HG02884 (cell line): ENCODE results near the gene ANKRD35.

ENCODE experiments used
- ATAC-seq: cut with Tn5 transposase; IDR thresholded peaks from one replicate; pipeline ENCODE4 v1.9.1; 2021; ENCODE audit warnings: mild to moderate bottlenecking, moderate library complexity; ENCODE audit not compliant: unreplicated experiment

Gene ANKRD35

DNA sequence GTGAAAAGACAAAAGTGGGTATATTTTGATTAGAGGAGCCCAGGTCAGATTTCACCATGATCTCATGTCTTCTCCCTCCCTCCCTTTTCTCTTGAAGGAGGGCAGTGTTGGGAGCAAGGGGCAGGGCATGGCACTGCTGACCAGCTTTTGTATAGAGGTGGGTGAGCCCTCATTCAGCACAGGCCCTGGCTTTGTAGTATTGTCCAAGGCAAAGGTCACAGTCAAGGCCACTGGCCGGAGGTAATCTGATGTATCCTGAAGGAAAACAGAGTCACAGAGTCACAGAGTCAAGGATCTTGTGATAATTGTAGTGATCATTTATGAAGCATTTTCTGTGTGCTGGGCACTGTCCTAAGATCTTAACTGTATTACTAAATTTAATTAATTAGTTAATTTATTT lies 12.3 kb upstream of the ANKRD35 start:
- ATAC-seq = no peak

DNA sequence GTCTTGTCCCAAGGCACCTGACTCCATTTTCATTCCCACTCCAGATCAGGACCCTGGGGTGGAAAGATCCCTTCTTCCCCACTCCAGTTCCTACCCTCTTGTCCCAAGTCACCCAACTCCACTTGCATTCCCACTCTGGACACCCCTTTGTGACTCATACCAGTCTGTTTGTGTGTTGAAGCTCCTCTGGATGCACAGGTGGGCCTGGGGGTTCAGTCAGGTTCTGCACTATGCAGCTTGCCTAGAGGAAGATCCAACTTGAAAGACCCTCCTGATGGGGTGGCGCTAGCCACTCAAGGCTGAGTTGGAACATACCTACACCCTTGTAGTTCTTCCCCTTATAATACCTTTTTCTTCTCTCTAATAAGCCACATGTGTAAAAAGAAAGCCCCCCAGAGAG lies 9.8 kb upstream of the ANKRD35 start:
- no peak for ATAC-seq

DNA sequence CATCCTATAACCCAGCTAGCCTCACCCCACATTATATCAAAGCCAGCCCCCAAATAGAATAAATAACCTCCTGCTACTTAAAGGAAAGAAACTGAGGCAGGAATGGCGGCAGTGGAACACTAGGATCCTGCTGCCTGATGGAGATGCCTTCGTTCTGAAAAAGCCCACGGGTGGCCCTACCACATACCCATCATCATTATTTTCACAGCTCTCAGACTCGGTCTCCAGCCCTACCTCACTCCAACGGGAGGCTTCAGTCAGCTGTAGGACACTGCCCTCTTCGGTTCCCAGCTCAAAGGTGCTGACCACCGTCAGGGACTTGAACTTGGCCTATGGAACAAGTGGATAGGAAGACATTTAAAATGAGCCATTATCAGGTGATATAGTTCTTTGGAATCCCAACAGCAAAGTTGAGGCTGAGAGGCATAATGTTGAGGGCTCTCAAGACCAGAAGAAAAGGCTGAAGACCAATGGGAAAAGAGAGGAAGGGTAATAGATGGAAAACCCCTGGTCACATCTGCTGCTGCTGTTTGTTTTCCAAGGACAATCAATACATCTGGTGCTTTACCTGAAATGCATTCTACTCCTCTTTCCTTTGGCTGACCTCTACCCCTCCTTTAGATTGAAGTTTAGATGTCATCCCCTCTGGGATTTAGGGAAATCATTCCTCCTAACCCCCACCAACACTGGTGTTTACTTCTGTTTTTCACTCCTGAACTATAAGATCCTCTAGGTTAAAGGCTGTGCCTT lies 7.8 kb upstream of the ANKRD35 start:
- no peak for ATAC-seq

DNA sequence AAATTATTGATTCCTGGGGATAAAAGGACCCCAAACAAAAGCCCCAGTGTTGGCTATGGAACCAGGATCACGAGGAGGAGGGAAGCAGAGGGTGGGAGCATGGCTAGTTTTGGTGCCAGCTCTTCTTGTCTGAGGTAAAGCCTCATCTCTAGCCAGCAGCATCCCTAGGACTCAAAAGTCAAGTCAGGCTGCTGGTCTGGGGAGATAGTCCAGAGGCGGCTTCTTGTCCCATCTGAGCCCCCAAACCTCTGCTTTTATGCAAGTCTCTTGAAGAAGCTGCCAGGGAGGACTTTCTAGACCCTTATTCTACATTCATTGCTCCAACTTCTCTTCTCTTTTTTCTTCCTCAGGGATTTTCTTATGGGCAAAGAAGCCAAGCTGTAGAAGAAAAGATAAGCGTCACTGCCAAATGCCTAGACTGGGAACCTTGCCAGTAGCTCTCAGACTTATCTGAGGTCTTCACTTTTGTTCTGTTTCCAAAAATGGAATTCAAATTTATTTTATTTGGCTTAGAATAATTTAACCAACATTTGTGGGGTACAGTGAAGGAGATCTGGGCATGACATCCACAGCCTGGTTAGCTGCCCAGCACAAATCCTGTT lies 6.9 kb upstream of the ANKRD35 start:
- ATAC-seq = no peak

DNA sequence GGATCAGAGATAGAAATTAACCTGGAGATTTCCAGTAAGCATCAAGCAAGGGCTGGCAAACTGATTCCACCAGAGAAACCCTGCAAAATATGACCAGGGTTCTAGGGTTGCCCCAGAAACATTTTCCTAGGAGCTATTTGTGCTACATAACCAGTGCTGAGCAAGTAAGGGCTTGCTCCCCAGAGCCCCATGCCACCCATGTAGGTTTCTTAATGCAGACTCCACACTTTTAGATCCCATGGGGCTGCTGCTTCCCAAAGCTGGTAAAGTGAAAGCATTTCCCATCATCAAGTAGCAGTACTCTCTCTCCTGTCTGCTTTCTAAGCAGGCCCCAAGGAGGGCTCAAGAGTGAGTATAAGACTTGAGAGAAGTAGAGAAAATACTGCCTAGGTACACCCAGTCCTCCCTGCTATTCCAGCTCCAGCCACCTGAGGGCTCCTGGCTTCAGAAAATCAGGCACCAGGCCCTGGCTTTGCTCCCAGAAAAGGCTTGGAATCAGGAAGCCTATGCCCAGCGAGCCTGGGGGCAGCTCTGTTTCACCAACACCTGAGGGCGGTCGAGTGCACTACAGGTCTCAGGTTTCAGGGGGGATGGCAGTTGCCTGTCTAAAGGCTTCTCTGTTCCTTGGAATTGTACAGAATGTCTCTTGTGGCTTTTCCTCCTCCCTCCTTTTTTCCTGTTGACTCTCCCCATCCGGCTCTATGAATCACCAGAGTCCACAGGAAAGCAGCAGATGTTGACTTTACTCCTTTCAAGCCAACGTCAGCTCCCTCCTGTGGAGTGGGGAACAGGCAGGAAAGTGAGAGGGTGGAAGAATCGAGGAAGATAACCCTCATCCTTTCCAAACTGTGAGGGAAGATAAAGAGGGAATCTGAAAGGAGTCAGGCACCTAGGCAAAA lies 6.2 kb upstream of the ANKRD35 start:
- ATAC-seq = no peak

DNA sequence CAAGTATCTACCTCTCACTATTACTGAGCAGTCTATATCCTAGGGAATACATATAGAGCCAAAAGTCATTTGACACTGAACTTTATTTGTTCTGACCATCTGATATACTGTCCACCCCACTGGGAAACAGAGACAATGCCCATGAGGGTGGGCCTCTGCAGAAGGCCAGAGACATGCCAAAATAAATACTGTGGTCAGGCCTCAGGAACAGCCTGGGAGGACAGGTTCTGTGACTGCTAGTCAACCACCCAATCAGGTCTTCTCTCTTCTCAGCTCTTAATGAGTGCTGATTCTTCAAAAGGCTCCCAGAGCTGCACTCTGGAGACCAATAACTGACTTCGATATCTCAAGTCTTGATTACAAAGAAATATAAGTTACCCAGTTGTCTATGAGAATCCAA lies 5.5 kb upstream of the ANKRD35 start:
- no peak for ATAC-seq

DNA sequence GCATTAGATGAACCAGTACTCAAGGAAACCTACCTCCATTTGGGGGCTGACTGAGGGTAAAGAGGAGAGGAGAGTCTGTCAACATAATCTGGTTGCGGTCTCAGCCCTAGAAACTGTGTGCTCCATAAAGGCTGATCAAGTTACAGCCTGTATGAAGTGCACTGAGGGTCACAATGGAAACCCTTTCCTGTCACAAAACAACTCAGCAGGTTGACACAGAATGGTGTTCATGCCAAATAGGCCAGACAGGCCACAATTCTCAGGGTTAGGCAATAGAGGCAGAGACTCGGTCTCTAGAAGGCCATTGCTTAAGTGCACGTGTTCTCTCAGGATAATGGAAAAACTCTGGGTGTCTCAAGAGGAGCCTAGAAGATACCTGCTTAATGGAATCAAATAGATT lies 4.1 kb upstream of the ANKRD35 start:
- ATAC-seq = no peak

DNA sequence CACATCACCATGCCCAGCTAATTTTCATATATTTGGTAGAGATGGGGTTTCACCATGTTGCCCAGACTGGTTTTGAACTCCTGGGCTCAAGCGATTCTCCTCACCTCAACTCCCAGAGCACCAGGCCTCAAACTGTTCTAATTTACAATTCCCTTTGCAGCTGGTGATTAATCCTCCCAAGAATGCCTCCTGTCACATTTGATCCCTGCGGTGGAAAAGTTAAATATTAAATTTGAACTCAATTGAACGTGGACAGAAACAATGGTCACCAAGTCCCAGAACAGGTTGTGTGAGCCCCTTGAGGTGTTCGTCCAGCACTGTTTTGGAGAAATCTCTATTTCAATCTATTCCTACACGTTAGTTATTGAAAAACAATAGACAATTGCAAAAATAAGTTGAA lies 2.0 kb upstream of the ANKRD35 start:
- ATAC-seq = no peak

DNA sequence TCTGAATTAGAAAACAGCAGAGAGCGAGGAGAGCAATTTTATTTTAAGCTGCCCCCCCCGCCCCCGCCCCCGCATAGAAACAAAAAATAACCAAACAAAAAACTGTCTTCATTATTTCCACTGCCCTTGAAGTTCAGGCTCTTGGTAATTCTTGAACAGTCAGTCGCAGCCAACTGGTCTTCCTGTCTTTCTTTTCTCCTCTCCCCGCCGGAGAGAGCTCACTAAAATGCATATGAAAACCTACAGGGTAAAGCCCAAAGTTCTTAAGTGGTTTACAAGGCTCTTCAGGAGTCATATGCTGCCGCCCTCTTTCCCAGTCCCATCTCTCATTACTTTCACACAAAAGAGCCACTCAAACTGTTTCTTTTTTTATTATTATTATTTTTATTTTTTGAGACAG lies 1.1 kb upstream of the ANKRD35 start:
- no peak for ATAC-seq

DNA sequence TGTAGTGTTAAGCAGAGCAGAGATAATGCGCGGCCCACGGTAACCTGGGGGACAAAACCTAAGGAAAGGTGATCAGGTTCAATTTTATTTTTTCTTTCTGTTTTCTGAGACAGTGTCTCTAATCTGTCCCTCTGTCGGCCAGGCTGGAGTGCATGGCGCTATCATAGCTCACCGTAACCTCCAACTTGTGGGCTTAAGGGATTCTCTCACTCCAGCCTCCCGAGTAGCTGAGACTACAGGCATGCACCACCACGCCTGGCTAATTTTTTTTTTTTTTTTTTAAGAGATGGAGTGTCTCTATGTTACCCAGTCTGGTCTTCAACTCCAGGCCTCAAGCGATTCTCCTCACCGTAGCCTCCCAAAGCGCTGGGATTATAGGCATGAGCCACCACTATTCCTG lies 724 bp upstream of the ANKRD35 start:
- no peak for ATAC-seq

DNA sequence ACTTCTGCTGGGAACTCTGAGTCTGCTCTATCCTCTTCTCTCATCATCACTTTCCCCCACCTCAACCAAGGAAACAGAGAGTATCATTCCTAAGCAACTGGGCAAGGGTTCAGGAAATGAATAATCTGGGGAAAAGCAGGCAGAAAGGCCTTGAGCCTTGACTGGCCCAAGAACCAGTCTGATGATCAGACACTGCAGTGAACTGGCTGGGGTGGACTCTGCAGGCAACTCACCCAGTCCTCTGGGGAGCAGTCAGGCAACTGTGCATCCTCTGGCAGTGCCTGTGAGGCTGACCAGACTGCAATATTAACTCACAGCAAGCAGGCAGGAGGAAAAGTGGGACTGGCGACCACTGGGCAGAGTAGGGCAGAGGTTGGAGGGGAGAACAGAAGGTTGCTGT lies 991 bp downstream of the ANKRD35 start:
- no peak for ATAC-seq

DNA sequence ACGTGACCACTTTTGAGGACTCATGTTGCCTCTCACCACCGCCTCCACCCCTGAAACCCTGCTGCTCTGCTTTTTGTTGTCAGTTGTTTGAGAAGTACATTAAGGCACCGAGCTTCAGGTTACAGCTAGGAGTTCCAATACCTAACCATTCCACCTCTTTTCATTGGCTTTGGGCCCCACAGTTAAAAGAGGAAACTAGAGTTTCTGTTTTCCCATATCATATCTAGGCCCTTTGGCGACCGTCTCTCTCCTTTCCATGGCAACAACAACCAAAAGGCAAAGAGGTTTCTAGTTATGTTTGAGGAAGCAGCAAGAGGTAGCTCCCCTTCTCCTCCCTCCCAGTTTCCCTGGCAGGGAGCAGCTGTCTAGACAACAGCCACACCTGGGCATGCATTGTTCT lies 5.9 kb downstream of the ANKRD35 start:
- ATAC-seq = no peak

DNA sequence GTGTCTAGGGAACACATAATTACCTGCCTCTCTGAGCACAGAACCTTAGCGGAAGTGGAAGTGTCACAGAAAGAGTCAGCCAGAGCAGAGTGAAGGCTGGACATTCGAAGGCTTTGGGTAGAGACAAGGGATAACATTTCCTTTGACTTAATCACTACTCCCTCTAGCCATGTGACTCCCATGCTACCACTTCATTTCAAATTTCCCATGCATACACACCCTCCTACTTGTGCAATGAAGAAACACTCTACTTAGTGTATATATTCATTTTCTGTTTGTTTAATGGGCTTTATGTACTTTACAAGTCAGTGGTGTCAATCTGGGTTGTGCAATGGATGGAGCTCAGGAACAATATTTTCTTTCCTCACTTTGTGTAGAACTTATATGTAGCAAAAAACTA lies 6.9 kb downstream of the ANKRD35 start:
- no peak for ATAC-seq

DNA sequence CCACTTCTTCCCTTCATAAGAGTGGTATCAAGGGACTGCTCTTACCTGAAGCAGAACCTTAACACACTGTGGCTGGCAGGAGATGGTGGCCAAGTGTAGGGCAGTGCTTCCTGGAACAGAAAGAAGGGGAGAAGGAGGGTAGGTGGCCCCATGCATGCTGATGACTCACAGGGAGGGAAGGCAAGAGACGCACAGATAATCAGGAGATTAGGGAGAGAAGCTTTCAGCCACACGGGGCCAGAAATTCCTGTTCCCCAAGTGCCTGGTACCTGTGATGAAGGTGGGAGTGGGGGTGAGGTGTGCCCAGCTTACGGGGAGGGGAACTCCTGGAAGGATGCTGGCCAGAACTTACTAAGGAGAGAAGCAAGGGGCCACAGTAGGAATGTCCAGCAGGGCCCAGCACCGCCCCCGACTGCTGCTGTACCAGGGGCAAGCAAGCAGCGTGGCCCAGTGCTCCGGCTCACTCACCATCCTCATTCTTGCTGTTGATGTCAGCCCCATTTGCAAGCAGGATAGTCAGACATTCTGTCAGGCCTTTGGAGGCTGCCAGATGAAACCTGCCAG lies 7.7 kb downstream of the ANKRD35 start:
- no peak for ATAC-seq

DNA sequence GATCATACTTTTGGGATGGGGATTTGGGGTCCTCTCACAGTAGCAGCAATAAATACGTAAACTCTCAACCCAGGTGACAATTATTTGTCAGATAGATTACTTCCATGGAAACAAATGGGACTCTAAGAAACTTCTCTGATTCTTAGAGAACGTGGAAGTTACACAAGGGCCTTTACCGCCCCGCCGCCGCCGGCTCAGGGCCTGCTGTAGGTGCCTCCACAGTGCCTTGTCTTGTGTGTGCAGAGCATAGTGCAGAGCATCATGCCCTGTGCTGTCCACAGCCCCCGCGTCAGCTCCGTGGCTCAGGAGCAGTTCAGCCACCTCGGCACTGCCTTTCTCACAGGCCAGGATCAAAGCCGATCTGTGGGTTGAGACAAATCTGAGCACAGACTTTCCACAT lies 11.0 kb downstream of the ANKRD35 start:
- no peak for ATAC-seq

DNA sequence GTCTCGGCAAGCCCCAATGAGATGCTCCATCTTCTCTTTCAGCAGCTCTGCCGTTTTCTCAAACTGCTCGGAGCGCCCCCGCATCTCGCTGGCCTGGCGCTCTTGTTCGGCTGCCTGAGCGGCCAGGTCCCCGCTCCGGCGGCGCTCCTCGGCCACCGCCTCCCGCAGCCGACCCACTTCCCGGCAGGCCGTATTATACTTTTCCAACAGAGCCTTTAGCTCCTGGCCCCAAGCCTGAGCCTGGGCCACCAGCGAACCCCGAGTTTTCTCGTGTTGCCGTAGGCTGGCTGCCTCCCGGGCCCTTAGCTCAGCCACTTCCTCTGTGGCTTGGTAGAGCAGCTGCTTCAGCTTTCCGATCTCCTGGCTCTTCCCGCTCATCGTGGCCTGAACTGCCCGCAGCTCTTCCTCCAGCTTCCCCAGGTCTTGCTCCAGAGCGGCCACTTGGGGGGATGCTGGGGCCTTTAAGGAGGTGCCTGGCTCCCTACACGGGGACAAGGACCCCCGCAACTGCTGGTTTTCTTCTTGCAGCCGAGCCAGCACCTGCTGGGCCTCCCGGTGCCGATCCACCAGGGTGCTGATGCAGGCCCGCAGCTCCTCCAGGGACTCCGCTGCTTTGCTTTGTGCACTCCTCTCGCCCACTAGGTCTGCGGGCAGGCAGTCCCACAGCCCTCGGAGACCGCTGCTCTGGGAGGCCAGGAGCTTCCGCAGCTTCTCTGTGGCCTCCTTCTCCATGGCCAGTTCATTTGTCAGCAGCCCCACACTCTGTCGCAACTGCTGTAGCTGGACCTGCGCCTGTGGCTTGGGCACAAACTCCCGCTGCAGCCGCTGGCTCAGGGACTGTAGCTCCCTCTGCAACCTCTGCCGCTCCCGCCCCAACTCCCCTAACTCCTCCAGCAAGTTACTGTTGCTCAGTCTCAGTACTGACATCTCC lies 13.4 kb downstream of the ANKRD35 start:
- no peak for ATAC-seq

DNA sequence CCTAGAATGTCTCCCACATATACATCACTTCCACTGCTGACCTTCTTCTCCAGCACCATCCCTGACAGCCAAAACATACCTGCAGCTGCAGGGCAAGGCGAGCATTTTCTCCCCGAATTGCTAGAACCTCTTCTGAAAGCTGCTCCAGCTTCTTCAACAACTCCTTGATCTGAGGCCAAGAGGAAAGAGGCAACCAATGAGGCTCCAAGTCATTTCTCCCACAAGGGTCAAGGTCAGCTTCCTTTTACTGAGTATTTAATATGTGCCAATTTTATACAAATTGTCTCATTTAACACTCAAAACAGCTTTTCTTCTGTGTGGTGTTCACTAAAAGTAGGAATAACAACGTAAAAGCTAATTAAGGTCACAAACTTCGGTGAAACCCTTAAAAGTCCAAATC lies 17.4 kb downstream of the ANKRD35 start:
- ATAC-seq = no peak

DNA sequence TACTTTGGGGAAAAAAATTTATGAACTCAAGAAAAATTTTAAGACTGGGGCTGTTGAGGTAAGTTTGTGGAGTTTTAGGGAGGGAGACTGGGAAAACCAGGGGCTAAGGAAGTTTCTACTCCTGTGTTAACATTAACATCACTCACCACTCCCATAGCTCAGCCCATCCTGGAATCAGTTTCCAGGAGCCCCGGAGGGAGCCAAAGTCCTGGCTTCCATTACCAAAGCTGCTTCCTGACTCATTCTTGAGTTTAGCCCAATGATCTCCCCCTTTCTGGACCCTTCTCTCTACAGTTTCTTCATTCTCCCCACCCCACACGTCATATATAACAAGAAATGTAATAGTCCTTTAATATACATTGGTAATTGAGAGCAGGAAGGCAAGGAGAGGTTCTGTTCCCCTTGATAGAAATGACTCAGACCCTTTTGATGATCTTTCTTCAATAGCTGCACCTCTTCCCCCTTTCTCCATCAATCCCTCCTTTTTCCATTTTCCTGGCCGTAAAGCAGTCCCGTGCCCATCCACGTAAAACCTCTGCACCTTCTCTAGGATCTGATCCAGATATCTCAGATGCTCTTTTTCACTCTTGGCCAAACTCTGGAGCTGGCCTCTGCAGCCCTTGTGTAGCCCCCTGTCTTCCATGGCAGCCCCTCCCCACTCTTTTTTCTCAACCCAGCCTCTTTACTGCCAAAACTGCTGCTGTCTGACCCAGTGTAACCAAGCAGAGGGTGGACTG lies 22.2 kb downstream of the ANKRD35 start:
- ATAC-seq = no peak

DNA sequence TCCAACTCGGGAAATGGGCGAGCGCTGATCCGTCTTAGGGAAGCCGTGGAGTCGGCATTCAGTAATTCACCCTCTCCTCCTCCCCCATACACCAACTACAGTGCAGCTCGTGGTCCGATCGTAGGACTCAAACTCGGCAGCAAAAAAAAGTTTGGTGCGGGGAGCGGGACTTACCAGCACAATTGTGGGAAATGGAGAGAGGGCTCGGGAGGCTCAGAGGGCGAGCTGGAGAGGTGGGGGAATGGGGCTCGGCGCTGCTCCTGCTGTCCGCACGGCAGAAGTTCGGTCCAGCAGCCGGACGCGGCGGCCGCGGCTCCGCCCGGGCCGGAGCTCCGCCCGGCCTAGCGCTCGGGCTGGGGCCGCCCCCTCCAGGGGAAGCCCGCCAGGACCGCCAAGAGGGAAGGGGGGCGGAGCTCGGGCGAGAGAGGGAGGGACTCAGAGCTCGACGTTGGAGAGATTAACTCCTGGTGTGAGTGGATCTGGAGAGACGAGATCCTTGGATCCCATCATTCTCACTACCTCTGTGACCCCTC lies 26.1 kb downstream of the ANKRD35 start:
- ATAC-seq = peak; percentile 58
